DND-41 (cell line): Measurements from ENCODE around the gene TAF4.

Experiments
- ATAC-seq: fragments of 200-7000 bp; cut with Tn5 transposase; 3 replicates; pipeline ENCODE4 v1.9.1; 2021; ENCODE audit warnings: low read depth; ENCODE audit not compliant: insufficient read depth
- DNase-seq: peaks from one replicate; pipeline ENCODE4 v3.0.0-alpha.2; 2020
- H2AFZ ChIP-seq: 2 replicates; pipeline ENCODE4 v1.6.0; 2012; ENCODE audit warnings: low read depth, low read length
- H3K27ac ChIP-seq: 2 replicates; pipeline ENCODE4 v1.5.1; 2012; ENCODE audit warnings: low read length, inconsistent platforms
- H3K27me3 ChIP-seq: fragments of 200-600 bp; sonication (generic); 2 replicates; pipeline ENCODE4 v1.6.0; 2012; ENCODE audit warnings: low read length, mild to moderate bottlenecking, inconsistent platforms; ENCODE audit not compliant: insufficient read depth, poor library complexity
- H3K36me3 ChIP-seq: 2 replicates; pipeline ENCODE4 v1.5.1; 2012; ENCODE audit warnings: low read length, inconsistent platforms; ENCODE audit not compliant: insufficient read depth
- H3K4me1 ChIP-seq: 2 replicates; pipeline ENCODE4 v1.5.1; 2012; ENCODE audit warnings: mild to moderate bottlenecking, low read length; ENCODE audit not compliant: insufficient read depth
- H3K4me2 ChIP-seq: 2 replicates; pipeline ENCODE4 v1.6.0; 2012; ENCODE audit warnings: mild to moderate bottlenecking, moderate library complexity, low read length, inconsistent platforms; ENCODE audit not compliant: insufficient read depth
- H3K4me3 ChIP-seq, 2 experiments: fragments of 200-600 bp in 1 of 2; shearing (Covaris generic) in 1 of 2; 2 replicates each; pipeline ENCODE4 v1.5.1; 2012 to 2016; ENCODE audit warnings: inconsistent platforms in 2 of 2, low read length in 2 of 2, mild to moderate bottlenecking in 2 of 2, low read depth in 1 of 2, moderate library complexity in 1 of 2
- H3K79me2 ChIP-seq: 2 replicates; pipeline ENCODE4 v1.6.0; 2012; ENCODE audit warnings: low read length, inconsistent platforms; ENCODE audit not compliant: insufficient read depth
- H3K9ac ChIP-seq: 2 replicates; pipeline ENCODE4 v1.6.0; 2012; ENCODE audit warnings: low read depth, mild to moderate bottlenecking, inconsistent platforms, low read length, moderate library complexity
- H3K9me3 ChIP-seq: 2 replicates; pipeline ENCODE4 v1.5.1; 2012; ENCODE audit warnings: low read length, moderate library complexity, mild to moderate bottlenecking, inconsistent platforms; ENCODE audit not compliant: insufficient read depth, severe bottlenecking
- H4K20me1 ChIP-seq: 2 replicates; pipeline ENCODE4 v1.6.0; 2012; ENCODE audit warnings: low read length; ENCODE audit not compliant: insufficient read depth
- CTCF ChIP-seq: IDR thresholded peaks from 2 replicates; pipeline ENCODE4 v1.5.1; 2012; ENCODE audit warnings: borderline replicate concordance, low read length, moderate library complexity, mild to moderate bottlenecking; ENCODE audit not compliant: poor library complexity, severe bottlenecking; ENCODE audit errors: extremely low read depth
- EZH2 ChIP-seq: IDR thresholded peaks from 3 replicates; pipeline ENCODE4 v1.6.1; 2012; ENCODE audit warnings: borderline replicate concordance, low read depth, mild to moderate bottlenecking, moderate library complexity, low read length, inconsistent platforms; ENCODE audit not compliant: severe bottlenecking

TAF4 gene

GRCh38 chr20:61998343-61999121, 67.1 kb downstream of the TAF4 start:
- Histone ChIP-seq H3K4me1 (no peaks in the 10 kb centered on the region), H4K20me1 (peaks cover 12% of the 10 kb centered on the region; the same call in 1 of the 2 replicates)
- no peak for ATAC-seq

GRCh38 chr20:61997891-61998290, 67.8 kb downstream of the TAF4 start:
- Histone ChIP-seq H3K79me2 (peaks cover 5% of the 10 kb centered on the region), H3K9me3 (peaks cover 3% of the 10 kb centered on the region), H3K27me3 (no peaks in the 10 kb centered on the region), H3K4me2 (no peak overlapping the region), H2AFZ (no peak overlapping the region), H3K4me3 (no peak overlapping the region), H3K27ac (no peak overlapping the region), H4K20me1 (peaks cover 12% of the 10 kb centered on the region; the same call in 1 of the 2 replicates), H3K9ac (no peak overlapping the region), H3K4me1 (no peaks in the 10 kb centered on the region), H3K36me3 (peaks cover 97% of the 10 kb centered on the region)
- TF ChIP-seq CTCF (no peak), EZH2 (no peak)
- no peak for DNase-seq
- ATAC-seq, result no peak

More at GRCh38 chr20:61998343-61999121, 67.1 kb downstream of the TAF4 start:
- Histone ChIP-seq H2AFZ (no peak overlapping the region), H3K4me2 (no peak overlapping the region), H3K79me2 (no peaks in the 10 kb centered on the region; the same call in 1 of the 2 replicates), H3K9me3 (no peaks in the 10 kb centered on the region), H3K27me3 (no peaks in the 10 kb centered on the region), H3K27ac (no peak overlapping the region), H3K4me3 (no peak overlapping the region), H3K36me3 (peaks cover 97% of the 10 kb centered on the region), H3K9ac (no peak overlapping the region)
- DNase-seq, result peak; percentile 20
- TF ChIP-seq EZH2, result no peak
- TF ChIP-seq CTCF, result no peak

- Histone ChIP-seq H3K4me3 (no peak overlapping the region), H3K27ac (no peak overlapping the region), H3K36me3 (peaks cover 97% of the 10 kb centered on the region), H4K20me1 (peaks cover 12% of the 10 kb centered on the region; the same call in 1 of the 2 replicates), H2AFZ (no peak overlapping the region), H3K79me2 (peaks cover 5% of the 10 kb centered on the region), H3K27me3 (no peaks in the 10 kb centered on the region), H3K9ac (no peak overlapping the region), H3K9me3 (peaks cover 4% of the 10 kb centered on the region), H3K4me1 (no peaks in the 10 kb centered on the region), H3K4me2 (no peak overlapping the region)
- no peak for DNase-seq
- TF ChIP-seq CTCF, result no peak
- TF ChIP-seq EZH2, result no peak
- ATAC-seq, result no peak
Observed at GRCh38 chr20:61997372-61997771, 68.3 kb downstream of the TAF4 start.
